MM.1S (cell line): ENCODE measurements around the gene ATP2B2.

Source experiments
- DNase-seq: peaks from one replicate; pipeline ENCODE4 v3.0.0-alpha.2; 2015
- H2AFZ ChIP-seq: fragments of 300-600 bp; sonication (generic); 2 replicates; pipeline ENCODE4 v1.6.0; 2016; ENCODE audit warnings: antibody characterized with exemption, low read length
- H3F3A ChIP-seq: fragments of 300-600 bp; sonication (generic); 2 replicates; pipeline ENCODE4 v1.6.1; 2016; ENCODE audit warnings: mild to moderate bottlenecking, antibody characterized with exemption, low read length, moderate library complexity, mixed read lengths; ENCODE audit not compliant: insufficient read depth
- H3K27ac ChIP-seq: fragments of 300-600 bp; sonication (generic); 2 replicates; pipeline ENCODE4 v1.5.1; 2016; ENCODE audit warnings: mild to moderate bottlenecking, low read length
- H3K27me3 ChIP-seq: fragments of 300-600 bp; sonication (generic); replicated peaks from 2 replicates; pipeline ENCODE4 v1.6.0; 2016; ENCODE audit warnings: low read length; ENCODE audit not compliant: insufficient read depth
- H3K36me3 ChIP-seq: fragments of 300-600 bp; sonication (generic); replicated peaks from 2 replicates; pipeline ENCODE4 v1.6.1; 2016; ENCODE audit warnings: mild to moderate bottlenecking, low read length, mixed read lengths; ENCODE audit not compliant: insufficient read depth
- H3K4me1 ChIP-seq: fragments of 300-600 bp; sonication (generic); 2 replicates; pipeline ENCODE4 v1.6.1; 2016; ENCODE audit warnings: low read length, mixed read lengths
- H3K4me2 ChIP-seq: fragments of 300-600 bp; sonication (generic); 2 replicates; pipeline ENCODE4 v1.6.0; 2016; ENCODE audit warnings: low read depth, low read length
- H3K4me3 ChIP-seq: fragments of 300-600 bp; sonication (generic); 2 replicates; pipeline ENCODE4 v1.5.1; 2016; ENCODE audit warnings: low read length, mixed read lengths
- H3K79me2 ChIP-seq: fragments of 300-600 bp; sonication (generic); 2 replicates; pipeline ENCODE4 v1.6.1; 2016; ENCODE audit warnings: mixed run types, low read length, mixed read lengths
- H3K9ac ChIP-seq: fragments of 300-600 bp; sonication (generic); 2 replicates; pipeline ENCODE4 v1.6.1; 2016; ENCODE audit warnings: low read length, mixed read lengths
- H3K9me2 ChIP-seq: fragments of 300-600 bp; sonication (generic); replicated peaks from 2 replicates; pipeline ENCODE4 v1.6.1; 2016; ENCODE audit warnings: mild to moderate bottlenecking, low read length, mixed read lengths; ENCODE audit not compliant: insufficient read depth
- H3K9me3 ChIP-seq: fragments of 300-600 bp; sonication (generic); replicated peaks from 2 replicates; pipeline ENCODE4 v1.6.1; 2016; ENCODE audit warnings: mild to moderate bottlenecking, low read length, mixed read lengths; ENCODE audit not compliant: insufficient read depth
- H4K20me1 ChIP-seq: fragments of 300-600 bp; sonication (generic); 2 replicates; pipeline ENCODE4 v1.6.1; 2016; ENCODE audit warnings: mild to moderate bottlenecking, low read length, moderate library complexity, mixed read lengths; ENCODE audit not compliant: insufficient read depth
- EZH2 ChIP-seq: fragments of 300-600 bp; sonication (generic); optimal IDR thresholded peaks from 2 replicates; pipeline ENCODE3; 2017; ENCODE audit warnings: low read depth, mild to moderate bottlenecking, antibody characterized with exemption, low read length, mixed read lengths
- EZH2phosphoT487 ChIP-seq: fragments of 300-600 bp; sonication (generic); IDR thresholded peaks from 2 replicates; pipeline ENCODE4 v1.6.1; 2018; ENCODE audit warnings: antibody characterized with exemption, low read length
- TF ChIP-seq, protein P1 (sequence below): fragments of 300-600 bp; sonication (generic); IDR thresholded peaks from 2 replicates; pipeline ENCODE4 v1.5.1; 2016; ENCODE audit warnings: antibody characterized with exemption, low read length, mixed read lengths

Gene ATP2B2

DNA sequence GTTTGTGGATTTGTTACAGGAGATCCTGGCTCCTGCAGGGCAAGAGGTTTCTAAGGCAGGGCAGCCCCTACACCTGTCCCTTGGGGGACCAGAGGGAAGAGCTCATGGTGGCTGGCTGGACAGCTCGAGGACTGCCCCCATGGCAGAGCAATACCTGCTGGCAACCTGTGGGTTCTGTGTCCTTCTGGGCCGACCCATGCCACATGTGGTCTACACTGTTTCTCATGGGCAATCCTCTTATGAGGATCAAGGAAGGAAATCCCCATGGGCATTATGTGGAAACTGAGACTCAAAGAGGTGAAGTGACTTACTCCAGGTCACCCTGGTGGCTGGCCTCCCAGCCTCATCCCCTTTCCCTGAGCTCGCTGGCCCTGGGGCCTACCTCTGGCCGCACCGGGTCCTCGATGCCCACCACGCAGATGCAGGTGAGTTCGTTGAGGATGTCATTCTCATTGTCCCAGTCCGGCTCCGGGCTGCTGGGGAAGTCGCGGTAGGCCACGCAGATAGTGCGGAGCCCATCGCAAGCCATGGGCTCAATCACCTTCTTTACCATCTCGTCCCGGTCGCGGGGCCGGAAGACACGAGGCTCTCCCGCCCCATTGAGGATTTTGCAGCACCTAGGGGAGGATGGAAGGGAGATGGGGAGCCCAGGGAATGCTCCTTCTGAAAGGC, 146.9 kb downstream of the ATP2B2 start:
- no peak for TF ChIP-seq EZH2
- TF ChIP-seq, protein P1, sequence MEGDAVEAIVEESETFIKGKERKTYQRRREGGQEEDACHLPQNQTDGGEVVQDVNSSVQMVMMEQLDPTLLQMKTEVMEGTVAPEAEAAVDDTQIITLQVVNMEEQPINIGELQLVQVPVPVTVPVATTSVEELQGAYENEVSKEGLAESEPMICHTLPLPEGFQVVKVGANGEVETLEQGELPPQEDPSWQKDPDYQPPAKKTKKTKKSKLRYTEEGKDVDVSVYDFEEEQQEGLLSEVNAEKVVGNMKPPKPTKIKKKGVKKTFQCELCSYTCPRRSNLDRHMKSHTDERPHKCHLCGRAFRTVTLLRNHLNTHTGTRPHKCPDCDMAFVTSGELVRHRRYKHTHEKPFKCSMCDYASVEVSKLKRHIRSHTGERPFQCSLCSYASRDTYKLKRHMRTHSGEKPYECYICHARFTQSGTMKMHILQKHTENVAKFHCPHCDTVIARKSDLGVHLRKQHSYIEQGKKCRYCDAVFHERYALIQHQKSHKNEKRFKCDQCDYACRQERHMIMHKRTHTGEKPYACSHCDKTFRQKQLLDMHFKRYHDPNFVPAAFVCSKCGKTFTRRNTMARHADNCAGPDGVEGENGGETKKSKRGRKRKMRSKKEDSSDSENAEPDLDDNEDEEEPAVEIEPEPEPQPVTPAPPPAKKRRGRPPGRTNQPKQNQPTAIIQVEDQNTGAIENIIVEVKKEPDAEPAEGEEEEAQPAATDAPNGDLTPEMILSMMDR, result no peak
- no peak for TF ChIP-seq EZH2phosphoT487
- H3K27me3 ChIP-seq, result no peaks in the 10 kb centered on the region
- DNase-seq, result no peak
- H3K9ac ChIP-seq, result no peak overlapping the region
- no peaks in the 10 kb centered on the region for H3K4me1 ChIP-seq
- no peaks in the 10 kb centered on the region for H3F3A ChIP-seq
- H3K79me2 ChIP-seq, result no peaks in the 10 kb centered on the region
- no peak overlapping the region for H3K4me3 ChIP-seq
- H3K36me3 ChIP-seq, result no peaks in the 10 kb centered on the region
- H3K4me2 ChIP-seq, result no peak overlapping the region
- H3K9me2 ChIP-seq, result no peaks in the 10 kb centered on the region
- H3K9me3 ChIP-seq, result no peaks in the 10 kb centered on the region
- H4K20me1 ChIP-seq, result no peaks in the 10 kb centered on the region
- H3K27ac ChIP-seq, result no peak overlapping the region
- H2AFZ ChIP-seq, result no peak overlapping the region

GRCh38 chr3:10357592-10358308, 147.6 kb downstream of the ATP2B2 start:
- Histone ChIP-seq H3K36me3 (no peaks in the 10 kb centered on the region), H3K4me1 (no peaks in the 10 kb centered on the region), H3K9ac (no peak overlapping the region), H4K20me1 (no peaks in the 10 kb centered on the region), H3K9me2 (no peaks in the 10 kb centered on the region), H3K27ac (no peak overlapping the region), H3K27me3 (no peaks in the 10 kb centered on the region), H3K79me2 (no peaks in the 10 kb centered on the region), H2AFZ (no peak overlapping the region), H3K4me2 (no peak overlapping the region), H3F3A (no peaks in the 10 kb centered on the region), H3K9me3 (no peaks in the 10 kb centered on the region), H3K4me3 (no peak overlapping the region)
- TF ChIP-seq EZH2 (no peak), EZH2phosphoT487 (no peak)
- TF ChIP-seq, protein P1, result no peak
- DNase-seq, result no peak

DNA sequence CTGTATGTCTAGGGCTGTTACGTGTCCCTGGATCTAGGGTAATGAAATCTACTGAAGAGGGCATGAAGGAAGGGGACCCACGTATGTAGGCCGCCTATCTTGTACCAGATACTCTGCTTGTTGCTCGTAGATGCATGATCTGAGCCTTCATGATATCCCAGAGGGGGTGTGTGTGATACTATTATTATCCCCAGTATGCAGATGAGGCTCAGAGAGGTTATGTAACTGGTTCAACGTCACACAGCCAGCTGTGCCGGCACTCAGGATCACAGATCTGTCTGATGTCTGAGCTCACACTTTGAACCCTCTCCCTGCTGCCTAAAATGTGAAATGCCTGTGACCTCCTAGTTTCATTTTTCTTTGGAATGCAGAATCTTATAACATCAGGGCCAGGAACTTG, 148.3 kb downstream of the ATP2B2 start:
- Histone ChIP-seq H3K9me3 (no peaks in the 10 kb centered on the region), H3K4me1 (no peaks in the 10 kb centered on the region), H2AFZ (no peak overlapping the region), H3K9ac (no peak overlapping the region), H3K36me3 (no peaks in the 10 kb centered on the region), H3F3A (no peaks in the 10 kb centered on the region), H4K20me1 (no peaks in the 10 kb centered on the region), H3K9me2 (no peaks in the 10 kb centered on the region), H3K4me3 (no peak overlapping the region), H3K27ac (no peak overlapping the region), H3K4me2 (no peak overlapping the region), H3K27me3 (no peaks in the 10 kb centered on the region), H3K79me2 (no peaks in the 10 kb centered on the region)
- TF ChIP-seq, protein P1, result no peak
- no peak for TF ChIP-seq EZH2phosphoT487
- no peak for TF ChIP-seq EZH2
- no peak for DNase-seq
